ENCODE measurements around the gene BOLA1.

Gene BOLA1

GRCh38 chr1:149887456-149888246, 11.7 kb upstream of the BOLA1 start:
- DNase-seq, result peak; percentile 80

- DNase-seq, result peak; percentile 89
Observed at GRCh38 chr1:149888247-149888998, 10.9 kb upstream of the BOLA1 start.

GRCh38 chr1:149888999-149889289, 10.4 kb upstream of the BOLA1 start:
- no peak for DNase-seq

- no peak for DNase-seq
Observed at GRCh38 chr1:149896575-149896974, 2.8 kb upstream of the BOLA1 start.

- DNase-seq, result no peak
Observed at GRCh38 chr1:149903836-149904491, 4.6 kb downstream of the BOLA1 start.

- no peak for DNase-seq
Observed at GRCh38 chr1:149906570-149907075, 7.3 kb downstream of the BOLA1 start.

GRCh38 chr1:149914545-149914944, 15.2 kb downstream of the BOLA1 start:
- DNase-seq, result no peak

- no peak for DNase-seq
Observed at GRCh38 chr1:149915429-149916192, 16.2 kb downstream of the BOLA1 start.

- DNase-seq, result no peak
Observed at GRCh38 chr1:149916193-149916897, 17.0 kb downstream of the BOLA1 start.

- DNase-seq, result no peak
Observed at GRCh38 chr1:149916898-149917252, 17.5 kb downstream of the BOLA1 start.

GRCh38 chr1:149917571-149918144, 18.3 kb downstream of the BOLA1 start, which contains the start of gene SV2A:
Gene SV2A (minus strand): TSS chr1:149917844. CDS start chr1:149913840, 4,004 bp downstream.
- peak; percentile 59 for DNase-seq

GRCh38 chr1:149923626-149924025, 24.3 kb downstream of the BOLA1 start:
- DNase-seq, result no peak

GRCh38 chr1:149925345-149925744, 26.0 kb downstream of the BOLA1 start:
- DNase-seq, result no peak

GRCh38 chr1:149925751-149926150, 26.4 kb downstream of the BOLA1 start:
- DNase-seq, result no peak

GRCh38 chr1:149926296-149926695, 26.9 kb downstream of the BOLA1 start:
- DNase-seq, result no peak

- DNase-seq, result no peak
Observed at GRCh38 chr1:149927056-149927562, 27.7 kb downstream of the BOLA1 start.

GRCh38 chr1:149927563-149928400, 28.4 kb downstream of the BOLA1 start, which contains the start of gene SF3B4:
Gene SF3B4 (minus strand): TSS chr1:149927803. CDS start chr1:149927759, 44 bp downstream.
- peak; percentile 96 for DNase-seq

- no peak for DNase-seq
Observed at GRCh38 chr1:149928401-149928724, 29.0 kb downstream of the BOLA1 start.

- DNase-seq, result no peak
Observed at GRCh38 chr1:149929856-149930255, 30.5 kb downstream of the BOLA1 start.

- no peak for DNase-seq
Observed at GRCh38 chr1:149931212-149931790, 31.9 kb downstream of the BOLA1 start.

Measured in stimulated activated CD8-positive, alpha-beta memory T cell treated with anti-CD3 and anti-CD28 coated beads, Interleukin-4, amount 100 ng/mL, for 48 hours (primary cell).